Ramos (cell line): ENCODE data around the gene DMBX1.

Experiments used
- in situ Hi-C: fragments of 300-500 bp; cut with MboI; formaldehyde crosslinking; loops from one replicate; pipeline ENCODE4 v1.14.3; 2022; ENCODE audit warnings: low sequenced_read_pairs; ENCODE audit not compliant: unreplicated experiment

The DMBX1 gene

DNA sequence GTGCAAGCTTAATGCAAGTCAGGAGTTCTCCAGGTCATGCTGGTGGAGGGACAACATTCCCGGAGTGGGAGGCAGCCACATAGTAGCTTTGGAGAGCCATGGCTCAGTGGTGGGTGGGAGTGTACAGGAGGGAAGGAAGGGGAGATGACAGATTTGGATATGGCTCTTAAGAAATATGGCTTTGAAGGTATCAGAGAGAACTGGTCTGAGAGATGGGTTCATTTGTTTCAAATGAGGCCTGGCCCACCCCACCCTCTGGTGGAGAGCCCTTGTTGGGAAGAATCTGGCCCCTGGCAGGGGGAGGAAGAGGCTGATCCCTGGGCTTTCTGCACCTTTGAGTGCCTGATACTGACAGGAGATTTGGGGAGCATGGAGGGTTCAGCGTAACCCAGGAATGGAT lies 6.1 kb downstream of the DMBX1 start:
- in situ Hi-C loops: no loop called here

DNA sequence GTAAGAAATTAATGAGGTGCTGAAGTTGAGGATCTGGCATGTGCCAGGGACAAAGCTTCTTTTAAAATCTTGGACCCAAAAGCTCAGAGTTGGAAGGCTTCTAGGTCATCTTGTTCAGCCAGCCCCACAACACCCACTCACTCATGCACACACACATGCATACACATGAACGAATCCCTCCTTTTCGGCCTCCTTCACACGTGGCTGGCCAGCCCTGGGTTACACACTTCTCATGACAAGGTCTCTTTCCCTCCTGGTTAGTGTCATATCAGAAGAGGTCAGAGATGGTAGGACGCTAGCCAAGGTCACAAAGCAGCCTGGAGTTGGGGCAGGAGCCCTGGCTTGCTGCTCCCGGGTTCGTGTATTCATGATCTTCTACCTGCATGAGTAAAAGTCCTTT lies 6.9 kb downstream of the DMBX1 start:
- in situ Hi-C loops: no loop called here

DNA sequence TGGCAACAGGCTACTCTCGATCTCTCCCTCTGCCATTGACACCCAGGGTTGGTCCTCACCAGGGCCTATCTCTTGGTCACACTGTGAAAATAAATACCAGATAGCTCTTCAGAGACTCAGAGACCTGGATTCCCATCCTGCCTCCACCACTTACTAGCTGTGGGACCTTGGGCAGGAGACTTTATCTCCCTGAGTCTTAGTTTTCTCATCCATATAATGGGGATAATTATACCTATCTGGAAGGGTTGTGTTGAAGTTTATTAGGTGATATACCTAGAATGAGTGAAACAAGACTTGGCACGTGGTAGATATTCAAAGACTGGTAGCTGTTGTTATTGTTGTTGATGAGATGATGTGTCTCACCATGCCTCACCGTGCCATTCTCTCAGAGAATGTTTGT lies 7.4 kb downstream of the DMBX1 start:
- in situ Hi-C loops: no loop called here

DNA sequence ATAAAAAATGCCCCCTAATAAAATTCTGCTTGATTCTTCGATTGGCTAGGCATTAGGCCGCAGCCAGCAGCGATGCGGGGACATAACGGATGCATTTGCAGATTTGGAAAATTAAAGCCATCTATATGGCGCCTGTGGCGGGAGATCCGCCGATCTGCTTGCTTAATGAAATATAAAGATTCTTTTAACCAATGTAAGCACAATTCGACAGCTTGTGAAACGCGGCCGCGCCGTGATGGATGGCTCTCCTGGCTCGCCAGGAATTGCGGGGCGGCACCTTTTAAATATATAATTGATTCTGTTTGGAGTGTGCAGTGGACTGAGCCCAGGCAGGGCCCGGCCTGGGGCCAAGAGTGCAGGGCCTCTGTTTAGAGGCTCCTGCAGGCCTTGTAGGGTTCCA lies 8.0 kb downstream of the DMBX1 start:
- in situ Hi-C loops: no loop called here

DNA sequence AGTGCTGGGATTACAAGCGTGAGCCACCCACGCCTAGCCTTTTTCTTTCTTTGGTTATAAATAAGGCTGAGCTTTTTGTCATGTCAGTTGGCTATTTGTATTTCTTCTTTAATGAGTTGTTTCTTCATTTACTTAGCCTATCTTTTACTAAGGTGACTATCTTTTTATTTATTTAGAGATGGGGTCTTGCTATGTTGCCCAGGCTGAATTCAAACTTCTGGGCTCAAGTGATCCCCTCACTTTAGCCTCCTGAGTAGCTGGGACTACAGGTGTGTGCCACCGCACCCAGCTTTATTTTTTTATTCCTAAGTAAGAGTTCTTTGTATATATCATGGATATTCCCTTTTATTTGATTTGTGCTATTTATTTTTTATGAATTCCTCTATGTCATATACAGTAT lies 11.9 kb downstream of the DMBX1 start:
- in situ Hi-C loops: no loop called here

DNA sequence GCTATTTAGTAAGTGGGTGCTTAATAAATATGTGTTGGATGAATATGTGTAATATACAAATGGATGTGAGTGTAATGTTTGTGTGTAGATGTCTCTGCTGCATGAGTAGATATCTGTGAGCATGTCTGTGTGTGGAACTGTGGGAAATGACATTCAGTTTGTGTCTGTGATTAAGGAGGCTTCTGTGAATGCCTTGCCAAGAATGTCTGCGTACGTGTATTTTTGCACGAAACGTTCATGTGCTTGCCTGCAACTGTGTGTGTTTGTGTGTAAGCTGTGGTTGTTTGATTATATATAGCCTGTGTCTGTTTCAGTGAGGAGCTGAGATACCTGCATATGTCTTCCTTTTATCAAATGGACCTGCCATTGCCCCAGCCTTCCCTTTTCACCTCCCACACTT lies 13.8 kb downstream of the DMBX1 start:
- in situ Hi-C loops: no loop called here

DNA sequence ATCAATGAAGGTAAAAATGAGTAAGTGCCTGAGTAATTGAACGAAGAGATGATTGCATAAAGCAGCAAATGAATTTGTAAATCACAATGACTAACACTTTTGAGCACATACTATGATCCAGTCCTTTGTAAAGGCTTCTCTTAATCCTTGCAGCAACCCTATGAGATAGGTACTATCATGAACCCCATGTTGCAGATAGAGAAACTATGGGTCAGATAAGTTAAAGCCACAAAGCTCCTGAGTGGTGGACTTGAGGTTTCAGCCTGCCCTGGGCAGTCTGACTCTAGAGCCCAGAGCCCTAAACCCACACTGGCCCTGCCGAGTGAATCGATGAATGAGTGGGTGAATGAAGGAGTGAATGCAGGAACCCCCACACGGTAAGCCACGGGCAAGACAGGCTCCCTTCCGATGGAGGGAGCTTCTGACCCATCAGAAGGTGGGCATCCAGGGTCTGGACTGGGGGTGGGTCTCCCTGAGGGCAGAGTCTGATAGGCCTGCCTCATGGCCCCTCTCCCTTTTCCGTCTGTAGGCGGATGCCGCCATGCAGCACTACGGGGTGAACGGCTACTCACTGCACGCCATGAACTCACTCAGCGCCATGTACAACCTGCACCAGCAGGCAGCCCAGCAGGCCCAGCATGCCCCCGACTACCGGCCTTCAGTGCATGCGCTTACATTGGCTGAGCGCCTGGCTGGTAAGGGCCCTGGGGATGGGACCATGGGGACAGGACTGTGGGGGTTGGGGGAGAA lies 17.0 kb downstream of the DMBX1 start:
- in situ Hi-C loops: no loop called here

DNA sequence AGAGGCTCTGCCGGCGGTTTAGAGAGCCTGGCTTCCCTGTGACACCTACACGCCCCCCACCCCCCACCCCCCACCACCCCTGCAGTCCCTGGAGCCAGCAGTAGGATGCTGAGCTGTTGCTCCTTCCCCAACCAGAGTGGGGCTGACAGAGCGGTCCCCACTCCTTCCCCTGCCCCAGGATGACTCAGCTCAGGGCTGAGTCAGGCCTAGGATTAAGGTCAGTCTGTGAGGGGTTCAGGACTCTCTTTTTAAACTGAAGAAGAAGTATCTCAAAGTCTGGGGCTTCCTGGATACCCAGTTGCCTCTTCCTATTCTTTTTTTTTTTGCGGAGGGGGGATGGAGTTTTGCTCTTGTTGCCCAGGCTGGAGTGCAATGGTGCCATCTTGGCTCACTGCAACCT lies 19.1 kb downstream of the DMBX1 start:
- in situ Hi-C loops: no loop called here

DNA sequence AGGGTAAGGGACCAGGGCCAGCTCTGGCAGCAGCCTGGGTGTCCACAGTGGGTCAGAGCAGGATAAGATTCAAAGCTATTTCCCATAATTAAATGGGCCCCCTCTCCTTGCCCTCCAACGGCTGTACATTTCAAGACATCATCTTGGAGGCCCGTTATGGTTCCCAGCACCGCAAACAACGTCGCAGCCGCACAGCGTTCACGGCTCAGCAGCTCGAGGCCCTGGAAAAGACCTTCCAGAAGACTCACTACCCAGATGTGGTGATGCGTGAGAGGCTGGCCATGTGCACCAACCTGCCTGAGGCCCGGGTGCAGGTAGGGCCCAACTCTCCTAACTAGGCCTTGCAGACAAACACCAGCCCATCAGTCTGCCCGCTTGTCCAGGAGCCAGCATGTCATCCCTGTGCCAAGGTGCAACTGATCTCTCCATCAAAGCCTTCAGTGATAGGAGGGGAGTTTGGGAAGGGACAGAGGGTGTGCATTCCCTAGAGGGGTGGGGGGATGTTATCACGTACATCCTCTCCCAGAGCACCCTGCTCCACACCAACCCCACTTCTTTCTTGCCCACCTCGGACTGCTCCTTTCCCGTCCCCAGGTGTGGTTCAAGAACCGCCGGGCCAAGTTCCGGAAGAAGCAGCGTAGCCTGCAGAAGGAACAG lies 20.8 kb downstream of the DMBX1 start:
- in situ Hi-C loops: no loop called here

DNA sequence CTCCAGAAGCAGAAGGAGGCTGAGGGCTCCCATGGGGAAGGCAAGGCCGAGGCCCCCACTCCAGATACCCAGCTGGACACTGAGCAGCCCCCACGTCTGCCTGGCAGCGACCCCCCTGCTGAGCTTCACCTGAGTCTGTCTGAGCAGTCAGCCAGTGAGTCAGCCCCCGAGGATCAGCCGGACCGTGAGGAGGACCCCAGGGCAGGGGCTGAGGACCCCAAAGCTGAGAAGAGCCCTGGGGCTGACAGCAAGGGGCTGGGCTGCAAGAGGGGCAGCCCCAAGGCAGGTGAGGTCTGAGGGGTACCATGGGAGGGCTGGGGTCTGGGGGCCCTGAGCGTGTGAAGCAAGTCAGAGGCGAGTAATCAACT lies 21.3 kb downstream of the DMBX1 start:
- in situ Hi-C loops: no loop called here

DNA sequence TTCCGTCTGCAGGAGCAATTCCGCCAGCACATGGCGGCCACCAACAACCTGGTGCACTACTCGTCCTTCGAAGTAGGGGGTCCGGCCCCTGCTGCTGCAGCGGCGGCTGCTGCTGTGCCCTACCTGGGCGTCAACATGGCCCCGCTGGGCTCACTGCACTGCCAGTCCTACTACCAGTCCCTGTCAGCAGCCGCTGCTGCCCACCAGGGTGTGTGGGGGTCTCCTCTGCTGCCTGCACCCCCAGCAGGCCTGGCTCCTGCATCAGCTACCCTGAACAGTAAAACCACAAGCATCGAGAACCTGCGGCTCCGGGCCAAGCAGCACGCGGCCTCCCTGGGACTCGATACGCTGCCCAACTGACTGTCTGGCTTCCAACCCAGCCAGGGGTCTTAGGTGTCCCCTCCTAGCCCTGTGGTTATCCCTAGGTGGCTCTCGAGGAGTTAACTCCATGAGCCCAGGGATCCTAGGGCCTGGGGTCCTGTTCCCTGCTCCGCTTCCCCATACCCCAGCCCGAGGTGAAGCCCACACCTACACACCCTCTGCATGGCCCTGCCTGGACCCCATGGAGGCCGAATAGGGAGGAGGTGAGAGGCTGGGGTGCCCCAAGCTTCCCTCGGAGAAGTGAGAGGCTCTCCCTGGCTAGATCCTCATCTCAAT lies 22.6 kb downstream of the DMBX1 start:
- in situ Hi-C loops: no loop called here

DNA sequence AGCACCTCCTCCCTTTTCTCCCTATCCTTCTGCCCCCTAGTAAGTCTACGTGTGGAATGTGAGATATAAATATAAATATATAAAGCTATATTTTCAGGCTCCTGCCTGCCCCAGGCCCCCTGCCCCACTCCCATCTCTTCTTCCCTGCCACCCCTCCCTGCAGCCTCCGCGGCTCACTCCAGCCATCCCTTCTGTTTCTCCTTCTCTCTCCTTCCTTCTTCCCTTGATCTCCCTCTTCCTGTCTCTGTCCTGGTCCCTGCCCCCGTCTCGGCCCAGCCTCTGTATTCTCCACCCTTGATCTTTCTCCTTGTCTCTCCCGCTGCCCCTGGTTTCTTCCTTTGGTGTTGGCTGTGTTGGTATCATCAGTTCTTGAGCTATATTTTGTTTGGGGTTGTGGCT lies 23.2 kb downstream of the DMBX1 start:
- in situ Hi-C loops: no loop called here

DNA sequence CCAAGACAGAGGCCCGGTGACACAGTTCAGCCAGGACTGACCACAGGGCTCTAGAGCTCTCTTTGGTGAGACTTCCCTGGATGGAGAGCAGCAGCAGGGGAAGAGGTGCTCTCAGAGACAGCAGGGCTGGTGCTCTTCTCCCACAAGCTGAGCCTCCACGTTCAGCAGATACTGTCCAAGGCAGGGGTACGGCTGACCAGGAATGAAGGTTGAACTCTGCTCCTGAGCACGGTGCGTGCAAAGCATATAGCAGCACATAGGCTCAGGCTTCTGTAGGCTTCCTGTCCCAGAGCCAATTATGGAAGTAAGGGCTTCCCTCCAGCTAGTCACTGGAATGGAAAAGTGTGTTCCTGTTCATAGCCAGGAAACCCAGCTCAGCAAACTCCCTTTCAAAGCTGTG lies 23.9 kb downstream of the DMBX1 start:
- in situ Hi-C loops: no loop called here

DNA sequence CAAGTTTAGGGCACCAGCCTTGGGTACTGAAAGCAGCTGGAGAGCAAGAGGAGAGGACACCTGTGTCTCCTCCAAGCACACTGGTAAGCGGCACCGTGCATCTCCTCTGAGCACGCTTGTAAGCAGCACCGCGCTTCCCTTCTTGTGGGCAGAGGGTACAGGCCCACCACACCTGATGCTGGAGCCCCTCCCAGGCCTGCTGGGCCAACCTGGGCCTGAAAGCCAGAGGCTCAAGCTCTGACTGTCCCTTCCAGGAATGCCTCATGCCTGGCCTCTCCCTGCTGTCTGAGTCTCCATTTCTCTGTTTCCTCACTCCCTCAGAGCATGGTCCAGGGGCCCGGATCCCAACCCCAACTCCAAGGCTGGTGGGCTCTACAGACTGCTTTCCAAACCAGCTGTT lies 25.9 kb downstream of the DMBX1 start:
- in situ Hi-C loops: no loop called here

DNA sequence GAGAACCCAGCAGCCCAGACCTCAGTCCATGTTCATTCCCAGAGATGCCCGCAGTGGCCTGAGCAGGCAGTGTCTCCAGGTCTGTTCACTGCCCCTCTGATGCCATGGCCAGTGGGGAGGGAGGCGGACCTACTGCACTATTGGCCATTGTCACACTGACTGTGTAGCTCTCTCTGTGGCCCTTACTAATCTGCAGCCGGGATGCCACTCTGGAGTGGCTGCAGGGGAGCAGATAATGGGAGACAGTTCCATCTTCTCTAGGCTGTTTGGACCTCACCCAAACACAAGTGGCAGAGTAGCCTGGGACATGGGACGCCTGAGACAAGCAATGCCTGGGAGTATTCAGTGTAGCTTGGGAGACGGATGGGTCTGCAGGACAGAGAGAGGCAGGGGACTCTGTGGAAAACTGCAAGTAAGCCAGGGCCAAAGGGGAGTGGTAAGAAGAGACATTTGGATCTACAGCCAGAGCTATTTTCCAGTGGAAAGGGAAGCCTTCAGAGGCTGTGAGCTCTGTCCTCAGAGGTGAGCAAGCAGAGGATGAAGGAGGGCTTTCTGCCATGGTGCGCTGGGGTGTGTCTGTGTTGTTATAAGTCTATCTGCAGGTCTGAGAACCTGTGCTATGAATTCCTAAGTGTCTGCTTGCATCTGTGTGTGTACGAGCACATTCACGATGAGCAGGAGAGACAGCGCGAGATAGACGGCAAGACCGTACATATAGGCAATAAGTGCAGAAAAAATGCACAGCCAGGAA lies 26.7 kb downstream of the DMBX1 start:
- in situ Hi-C loops: no loop called here

DNA sequence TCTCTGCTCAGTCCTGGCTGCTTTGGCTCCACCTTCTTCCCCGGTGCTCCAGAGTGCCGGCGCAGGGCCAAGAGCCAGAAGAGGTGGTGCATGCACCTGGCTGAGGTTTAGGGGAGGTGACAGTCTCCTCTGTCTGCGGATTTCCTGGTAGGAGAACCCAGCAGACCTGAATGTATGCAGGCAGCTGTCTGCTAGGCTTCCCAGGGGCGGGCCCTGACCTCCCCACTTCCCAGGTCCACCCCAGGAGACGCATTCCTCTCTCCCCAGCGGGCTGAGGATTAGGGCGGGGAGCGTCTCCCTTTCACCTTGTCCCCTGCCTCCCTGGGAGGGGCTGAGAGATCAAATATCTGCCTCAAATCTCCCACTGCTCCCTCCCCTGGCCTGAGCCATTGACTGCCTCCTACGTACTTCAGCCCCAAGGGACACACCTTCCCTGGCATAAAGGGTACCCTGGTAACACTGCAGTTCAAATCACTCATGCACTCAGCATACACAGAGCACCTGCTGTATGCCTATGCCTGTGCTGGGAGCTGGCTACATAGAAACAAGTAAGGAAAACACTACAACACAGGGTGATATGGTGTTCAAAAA lies 27.5 kb downstream of the DMBX1 start:
- in situ Hi-C loops: no loop called here

DNA sequence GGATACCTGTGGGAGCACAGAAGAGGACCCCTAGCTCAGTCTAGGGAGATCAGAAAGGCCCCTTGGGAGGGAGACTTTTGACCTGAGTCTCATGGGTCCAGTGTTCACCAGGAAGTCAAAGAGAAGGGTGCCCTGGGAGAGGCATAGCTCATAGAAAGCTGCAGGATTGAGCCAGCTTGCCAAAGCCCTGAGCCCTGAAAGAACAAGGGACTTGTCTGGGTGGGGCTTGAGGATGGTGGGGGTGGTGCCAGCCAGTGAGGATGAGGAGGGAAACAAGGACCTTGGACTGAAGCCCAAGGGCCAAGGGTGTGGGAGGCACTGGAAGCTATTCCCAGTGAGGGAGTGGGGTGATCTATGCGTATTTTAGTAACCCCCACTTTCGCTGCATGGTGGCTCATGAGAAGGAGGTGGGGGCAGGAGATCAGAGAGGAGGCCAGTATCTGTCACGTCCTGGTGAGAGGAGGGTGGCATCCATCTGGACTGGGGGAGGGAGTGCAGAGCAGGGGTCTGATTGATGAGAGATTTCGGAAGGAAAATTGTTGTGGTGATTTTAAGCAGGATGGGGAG lies 28.4 kb downstream of the DMBX1 start:
- in situ Hi-C loops: no loop called here

DNA sequence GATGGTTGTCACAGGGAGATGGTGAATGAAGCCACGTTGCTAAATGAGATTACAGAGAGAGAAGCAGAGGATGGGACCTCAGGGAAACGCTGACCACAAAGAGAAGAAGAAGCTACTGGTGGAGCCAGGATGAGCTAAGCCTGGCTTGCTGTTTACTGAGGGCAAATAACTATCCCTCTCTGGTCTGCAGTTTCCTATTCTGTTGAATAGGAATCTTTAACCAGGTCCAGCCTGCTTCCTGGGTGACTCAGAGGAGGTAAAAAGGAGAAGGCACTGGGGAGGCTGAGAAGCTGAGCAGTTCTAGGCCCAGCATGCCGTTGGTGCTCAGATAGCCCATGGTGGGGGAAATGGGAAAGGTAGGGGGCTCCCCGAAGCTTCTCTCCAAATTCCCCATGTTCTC lies 29.6 kb downstream of the DMBX1 start:
- in situ Hi-C loops: no loop called here

DNA sequence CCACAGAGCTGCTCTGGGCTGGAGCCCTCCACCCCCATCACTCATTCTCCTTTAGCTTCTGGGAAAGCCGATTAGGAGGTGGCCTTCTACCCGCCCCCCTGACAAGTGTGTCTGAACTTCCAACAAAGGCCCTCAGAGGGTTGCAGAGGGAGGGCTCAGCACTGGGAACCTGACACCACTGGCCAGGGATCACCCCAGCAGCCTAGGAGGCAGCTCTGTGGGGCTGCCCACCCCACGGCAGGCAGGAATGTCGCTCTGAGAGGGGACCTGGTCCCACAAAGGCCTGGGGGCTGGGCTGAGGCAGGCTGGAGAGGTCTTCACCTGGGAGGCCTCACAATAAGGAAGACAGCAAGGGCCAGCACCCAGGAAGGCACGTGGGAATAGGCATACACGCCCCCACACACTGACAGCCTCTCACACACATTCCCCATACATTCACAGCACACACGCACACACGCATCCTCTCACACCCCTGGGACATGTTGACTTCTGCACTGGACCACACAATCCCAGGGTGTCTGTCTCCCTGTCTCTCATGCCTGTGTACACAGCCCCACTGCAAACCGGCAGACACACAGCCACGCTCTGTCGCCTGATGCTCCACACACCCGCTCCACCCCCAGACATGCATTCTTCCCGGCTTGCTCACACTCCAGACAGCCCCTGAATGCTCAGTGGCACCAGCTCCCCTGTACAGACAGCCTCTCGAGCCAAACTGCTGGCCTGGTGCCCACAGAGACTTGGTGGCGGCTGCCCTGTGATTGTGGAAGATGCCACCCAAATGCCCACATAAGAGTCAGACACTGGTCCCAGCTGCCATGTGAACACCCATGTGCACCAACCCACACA lies 30.7 kb downstream of the DMBX1 start:
- in situ Hi-C loops: no loop called here
